GM18519 (cell line): ENCODE data around the gene DNAH6.
"Not testable (repeated sequence)": the region's sequence is repeated elsewhere in the genome, so short reads cannot be mapped to it uniquely, and the experiment has no call there.

Experiments
- ATAC-seq: cut with Tn5 transposase; IDR thresholded peaks from one replicate; pipeline ENCODE4 v1.9.1; 2021; ENCODE audit warnings: mild to moderate bottlenecking, moderate library complexity; ENCODE audit not compliant: unreplicated experiment, low FRiP score

Gene DNAH6

GRCh38 chr2:84857566-84857965, 341.3 kb downstream of the DNAH6 start:
- ATAC-seq: no peak

- no peak for ATAC-seq
Observed at GRCh38 chr2:84858123-84858522, 341.8 kb downstream of the DNAH6 start.

- ATAC-seq: no peak
Observed at GRCh38 chr2:84858937-84859336, 342.6 kb downstream of the DNAH6 start.

- no peak for ATAC-seq
Observed at GRCh38 chr2:84861539-84861938, 345.2 kb downstream of the DNAH6 start.

GRCh38 chr2:84862006-84862405, 345.7 kb downstream of the DNAH6 start:
- no peak for ATAC-seq

GRCh38 chr2:84865181-84865783, 349.0 kb downstream of the DNAH6 start:
- ATAC-seq: peak; percentile 82

- no peak for ATAC-seq
Observed at GRCh38 chr2:84866122-84866521, 349.8 kb downstream of the DNAH6 start.

- ATAC-seq: not testable (repeated sequence)
Observed at GRCh38 chr2:84868327-84868726, 352.0 kb downstream of the DNAH6 start.
